SU-DHL-6 (cell line): ENCODE measurements around the gene AP1S1.

Source experiments
- H2AFZ ChIP-seq: fragments of 200-600 bp; sonication (generic); 2 replicates; pipeline ENCODE4 v1.6.1; 2014; ENCODE audit warnings: low read depth, mild to moderate bottlenecking, moderate library complexity, mixed read lengths, antibody characterized with exemption, low read length; ENCODE audit not compliant: severe bottlenecking
- H3F3A ChIP-seq: fragments of 200-600 bp; shearing (Covaris generic); 2 replicates; pipeline ENCODE4 v1.6.0; 2016; ENCODE audit warnings: antibody characterized with exemption, mild to moderate bottlenecking; ENCODE audit not compliant: insufficient read depth
- H3K27ac ChIP-seq: fragments of 200-600 bp; sonication (generic); 2 replicates; pipeline ENCODE4 v1.5.1; 2016; ENCODE audit warnings: low read depth, mild to moderate bottlenecking, low read length, moderate library complexity, mixed read lengths
- H3K27me3 ChIP-seq: fragments of 200-600 bp; sonication (generic), shearing (Covaris generic); 2 replicates; pipeline ENCODE4 v1.6.0; 2014; ENCODE audit warnings: mild to moderate bottlenecking, low read length
- H3K36me3 ChIP-seq: fragments of 200-600 bp; sonication (generic); 2 replicates; pipeline ENCODE4 v1.6.1; 2014; ENCODE audit warnings: mild to moderate bottlenecking, low read length, mixed read lengths
- H3K4me2 ChIP-seq: fragments of 300-600, 200-600 bp; shearing (Covaris generic), sonication (generic); 2 replicates; pipeline ENCODE4 v1.6.0; 2014; ENCODE audit warnings: low read length, low read depth, mild to moderate bottlenecking; ENCODE audit not compliant: poor library complexity, severe bottlenecking
- H3K4me3 ChIP-seq: fragments of 200-600 bp; sonication (generic); 2 replicates; pipeline ENCODE4 v1.5.1; 2014; ENCODE audit warnings: antibody characterized with exemption, low read length, mild to moderate bottlenecking, mixed read lengths; ENCODE audit not compliant: insufficient read depth, poor library complexity, severe bottlenecking
- H3K79me2 ChIP-seq: fragments of 200-600 bp; sonication (generic); 2 replicates; pipeline ENCODE4 v1.6.1; 2014; ENCODE audit warnings: mild to moderate bottlenecking, low read length, moderate library complexity; ENCODE audit not compliant: insufficient read depth
- H3K9ac ChIP-seq: fragments of 200-600 bp; sonication (generic); 2 replicates; pipeline ENCODE4 v1.7.0; 2014; ENCODE audit warnings: mild to moderate bottlenecking, low read length
- H3K9me2 ChIP-seq: fragments of 200-600 bp; sonication (generic); replicated peaks from 2 replicates; pipeline ENCODE4 v1.6.1; 2014; ENCODE audit warnings: low read length; ENCODE audit not compliant: insufficient read depth
- H3K9me3 ChIP-seq: fragments of 200-600 bp; sonication (generic); 2 replicates; pipeline ENCODE4 v1.6.1; 2014; ENCODE audit warnings: low read length, mixed read lengths; ENCODE audit not compliant: insufficient read depth
- H4K20me1 ChIP-seq: fragments of 200-600 bp; sonication (generic); 2 replicates; pipeline ENCODE4 v1.6.1; 2014; ENCODE audit warnings: low read depth, mild to moderate bottlenecking, antibody characterized with exemption, low read length, moderate library complexity, mixed read lengths
- CTCF ChIP-seq: fragments of 200-600 bp; sonication (generic); IDR thresholded peaks from one replicate; pipeline ENCODE4 v1.5.1; 2017; ENCODE audit warnings: antibody characterized with exemption, mild to moderate bottlenecking, low read length, moderate library complexity; ENCODE audit not compliant: insufficient read depth, poor library complexity, severe bottlenecking
- EZH2phosphoT487 ChIP-seq: fragments of 200-600 bp; sonication (generic), shearing (Covaris generic); conservative IDR thresholded peaks from 2 replicates; pipeline ENCODE4 v1.6.1; 2018; ENCODE audit warnings: mild to moderate bottlenecking, antibody characterized with exemption, low read length, moderate library complexity, mixed read lengths

Gene AP1S1

GRCh38 chr7:101185258-101185839 lies 31.1 kb downstream of the AP1S1 start:
- H3K9ac ChIP-seq, result no peak overlapping the region
- TF ChIP-seq CTCF (no peak), EZH2phosphoT487 (no peak)
- no peak overlapping the region for H3K27ac ChIP-seq
- H3K4me2 ChIP-seq, result no peak overlapping the region
- no peaks in the 10 kb centered on the region for H3K79me2 ChIP-seq
- H3K36me3 ChIP-seq, result no peaks in the 10 kb centered on the region
- H3K9me3 ChIP-seq, result no peaks in the 10 kb centered on the region
- H2AFZ ChIP-seq, result no peak overlapping the region
- no peaks in the 10 kb centered on the region for H3F3A ChIP-seq
- no peak overlapping the region for H3K4me3 ChIP-seq
- no peaks in the 10 kb centered on the region for H3K27me3 ChIP-seq
- no peaks in the 10 kb centered on the region for H3K9me2 ChIP-seq
- H4K20me1 ChIP-seq, result no peaks in the 10 kb centered on the region

GRCh38 chr7:101186194-101186593 lies 31.9 kb downstream of the AP1S1 start:
- Histone ChIP-seq H3K79me2 (no peaks in the 10 kb centered on the region), H3K27ac (no peak overlapping the region), H3K4me2 (no peak overlapping the region), H3K9me3 (no peaks in the 10 kb centered on the region), H2AFZ (no peak overlapping the region), H4K20me1 (no peaks in the 10 kb centered on the region), H3K9me2 (no peaks in the 10 kb centered on the region), H3K27me3 (no peaks in the 10 kb centered on the region), H3K9ac (no peak overlapping the region), H3K36me3 (no peaks in the 10 kb centered on the region), H3K4me3 (no peak overlapping the region), H3F3A (no peaks in the 10 kb centered on the region)
- TF ChIP-seq CTCF, result no peak
- TF ChIP-seq EZH2phosphoT487, result no peak

GRCh38 chr7:101186844-101187428 lies 32.7 kb downstream of the AP1S1 start:
- H3K27me3 ChIP-seq, result no peaks in the 10 kb centered on the region
- TF ChIP-seq EZH2phosphoT487, result no peak
- no peak for TF ChIP-seq CTCF
- H3K4me3 ChIP-seq, result no peak overlapping the region
- no peaks in the 10 kb centered on the region for H3K9me2 ChIP-seq
- H4K20me1 ChIP-seq, result no peaks in the 10 kb centered on the region
- no peaks in the 10 kb centered on the region for H3K36me3 ChIP-seq
- H3K27ac ChIP-seq, result no peak overlapping the region
- H3F3A ChIP-seq, result no peaks in the 10 kb centered on the region
- no peak overlapping the region for H3K9ac ChIP-seq
- no peaks in the 10 kb centered on the region for H3K79me2 ChIP-seq
- H2AFZ ChIP-seq, result no peak overlapping the region
- no peaks in the 10 kb centered on the region for H3K9me3 ChIP-seq
- no peak overlapping the region for H3K4me2 ChIP-seq
